Vagina (tissue), 2 donors: ENCODE measurements around the gene APOL1.

Experiments used
- CTCF ChIP-seq, 3 experiments: fragments of 450-650 bp in 2 of 3; fragments of 200-600 bp in 1 of 3; sonication (generic) in 1 of 3; IDR thresholded peaks; one replicate each; pipeline ENCODE4 v1.5.1; 2017 to 2019; ENCODE audit warnings: antibody characterized with exemption in 3 of 3, mild to moderate bottlenecking in 2 of 3, moderate library complexity in 2 of 3
- POLR2A ChIP-seq, 2 donors: fragments of 450-650 bp; IDR thresholded peaks; one replicate each; pipeline ENCODE4 v1.6.1; 2017; ENCODE audit warnings: antibody characterized with exemption in 2 of 2, mild to moderate bottlenecking in 2 of 2, moderate library complexity in 2 of 2

- TF ChIP-seq POLR2A (IDR thresholded peaks at IDR 0.05) (peak in 1 of 2 donors; percentile 87), CTCF (IDR thresholded peaks at IDR 0.05) (peak in 2 of 3 experiments; percentile 64 to 66)
Measured at GRCh38 chr22:36239401-36240171, 13.3 kb upstream of the APOL1 start, which contains the start of gene APOL2.
